ENCODE results near the gene SEH1L. TPM values are rescaled to one million over a fixed set of nuclear protein-coding genes. Genes with fewer than 3 reads are reported as not detected.

The SEH1L gene, protein sequence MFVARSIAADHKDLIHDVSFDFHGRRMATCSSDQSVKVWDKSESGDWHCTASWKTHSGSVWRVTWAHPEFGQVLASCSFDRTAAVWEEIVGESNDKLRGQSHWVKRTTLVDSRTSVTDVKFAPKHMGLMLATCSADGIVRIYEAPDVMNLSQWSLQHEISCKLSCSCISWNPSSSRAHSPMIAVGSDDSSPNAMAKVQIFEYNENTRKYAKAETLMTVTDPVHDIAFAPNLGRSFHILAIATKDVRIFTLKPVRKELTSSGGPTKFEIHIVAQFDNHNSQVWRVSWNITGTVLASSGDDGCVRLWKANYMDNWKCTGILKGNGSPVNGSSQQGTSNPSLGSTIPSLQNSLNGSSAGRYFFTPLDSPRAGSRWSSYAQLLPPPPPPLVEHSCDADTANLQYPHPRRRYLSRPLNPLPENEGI
- 38.5 and 47.3 TPM in 2 replicates for total RNA-seq

DNA sequence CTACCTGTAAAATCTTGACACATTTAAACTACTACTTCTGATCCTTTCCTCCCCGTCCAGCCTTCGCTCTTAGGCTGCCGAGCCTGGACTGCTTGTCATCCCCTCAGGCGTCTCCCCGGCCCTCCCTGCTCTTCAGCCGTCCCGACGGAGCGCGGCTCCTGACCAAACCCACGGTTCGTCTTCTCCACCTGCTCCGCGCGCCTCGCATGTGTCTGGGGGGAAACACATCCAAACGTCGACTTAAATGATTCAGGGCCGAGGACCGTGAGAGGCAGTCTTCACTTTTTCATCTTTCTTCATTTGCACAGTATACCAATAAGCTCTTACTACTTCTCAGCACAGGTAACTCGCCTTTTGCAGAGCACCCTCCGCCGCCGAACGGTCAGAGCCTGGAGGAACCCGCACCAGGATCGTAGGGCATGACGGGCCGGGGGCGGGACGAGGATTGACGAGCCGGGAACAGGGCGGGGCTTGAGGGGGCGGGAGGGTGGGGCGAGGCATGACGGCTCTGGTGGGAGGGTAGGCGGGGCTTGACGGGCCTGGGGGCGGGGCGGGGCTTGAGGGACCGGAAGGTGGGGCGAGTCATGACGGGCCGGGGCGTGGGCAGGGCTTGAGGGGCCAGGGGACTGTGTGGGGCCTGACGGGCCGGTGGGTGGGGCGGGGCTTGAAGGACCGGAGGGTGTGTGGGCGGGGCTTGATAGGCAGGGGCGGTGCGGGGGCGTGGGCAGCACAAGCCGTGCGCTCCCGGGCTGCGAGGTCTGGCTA lies at the start of gene SEH1L:
TSS of gene SEH1L (plus strand) at position 727 of the 765 bp plus-strand sequence. CDS start 111 bp downstream, outside the sequence.

DNA sequence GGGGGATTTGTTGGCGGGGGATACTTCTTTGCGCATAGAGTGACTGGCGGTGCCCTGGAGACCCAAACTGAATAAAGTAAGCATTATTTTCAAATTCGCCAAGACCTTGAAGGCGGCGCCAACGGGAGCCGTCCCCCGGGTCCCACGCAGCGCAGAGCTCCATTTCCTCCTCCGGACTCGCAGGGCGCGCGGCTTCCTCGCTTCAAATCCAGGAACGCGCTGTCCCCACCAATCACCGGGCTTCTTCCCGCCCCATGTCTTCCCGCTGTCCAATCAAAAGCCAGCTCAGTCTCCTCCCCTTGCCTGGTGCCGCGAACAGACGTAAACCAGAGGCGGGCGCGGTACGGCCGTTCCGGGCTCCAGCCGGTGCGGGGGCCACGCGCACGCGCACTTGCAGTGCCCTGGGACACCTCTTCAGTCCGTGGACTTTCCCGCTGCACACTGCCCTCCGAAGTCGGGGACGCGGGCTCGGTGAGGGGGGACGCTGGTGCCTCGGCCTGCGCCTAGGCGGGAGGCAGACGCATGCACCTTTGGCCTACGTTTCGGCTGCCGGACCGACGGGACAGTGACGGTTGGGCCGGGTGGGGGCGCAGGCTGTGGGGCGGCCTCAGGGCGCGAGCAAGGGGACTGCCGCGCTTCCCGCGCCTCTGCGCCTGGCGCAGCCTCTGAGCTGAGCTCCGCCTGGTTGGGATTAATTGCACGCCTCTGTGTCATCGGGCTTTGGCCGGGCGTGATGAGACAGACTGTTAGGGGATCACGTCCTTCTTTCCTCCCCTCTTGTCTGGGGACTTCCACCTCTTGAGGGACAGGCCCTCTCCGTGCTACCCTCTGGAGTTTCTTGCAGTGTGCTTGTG lies 43.4 kb downstream of the SEH1L start, which contains the start of gene CEP192:
TSS of gene CEP192 (plus strand) at position 396 of the 854 bp plus-strand sequence. CDS start 8,063 bp downstream, outside the sequence.

Other genes with a start within 250 kb of the SEH1L start
- 4.9 and 10.9 TPM in 2 replicates for gene CEP76, start 245.3 kb upstream of the SEH1L start, total RNA-seq
- gene PSMG2, start 245.0 kb upstream of the SEH1L start, total RNA-seq, result 70.1 and 107 TPM in 2 replicates
- gene PTPN2, start 63.8 kb upstream of the SEH1L start, total RNA-seq, result 22.2 and 30.3 TPM in 2 replicates
- gene CEP192, start 43.4 kb downstream of the SEH1L start, total RNA-seq, result 8.3 and 28.9 TPM in 2 replicates

All from cardiac atrium fibroblast (primary cell).